Ramos (cell line): ENCODE measurements around the gene OTUB2.

ENCODE experiments used
- in situ Hi-C: fragments of 300-500 bp; cut with MboI; formaldehyde crosslinking; loops from one replicate; pipeline ENCODE4 v1.14.3; 2022; ENCODE audit warnings: low sequenced_read_pairs; ENCODE audit not compliant: unreplicated experiment

OTUB2 gene

DNA sequence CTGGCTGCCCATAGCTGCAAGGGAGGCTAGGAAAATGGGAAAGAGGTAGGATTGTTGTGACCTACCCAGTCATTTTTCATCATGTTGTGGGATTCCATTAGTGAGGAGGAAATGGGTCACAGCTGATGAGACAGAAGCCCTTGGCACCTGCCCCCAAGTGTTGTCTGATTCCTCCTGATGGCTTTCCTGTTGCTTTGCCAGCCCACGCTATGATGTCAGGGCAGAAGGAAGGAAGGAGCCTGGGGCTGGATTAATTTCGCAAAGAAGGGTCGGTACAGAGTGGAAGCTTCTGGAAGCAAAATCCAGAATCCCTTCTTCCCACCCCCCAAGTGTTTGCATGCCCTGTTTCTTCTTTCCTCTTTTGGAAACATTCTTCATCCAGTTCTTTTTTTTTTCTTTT, 8.7 kb downstream of the OTUB2 start:
- in situ Hi-C loops = loop anchor here (5.0 to 25.0 kb wide), 2 partner anchors 102 to 147 kb away; partner anchors contain the start of gene IFI27L2

DNA sequence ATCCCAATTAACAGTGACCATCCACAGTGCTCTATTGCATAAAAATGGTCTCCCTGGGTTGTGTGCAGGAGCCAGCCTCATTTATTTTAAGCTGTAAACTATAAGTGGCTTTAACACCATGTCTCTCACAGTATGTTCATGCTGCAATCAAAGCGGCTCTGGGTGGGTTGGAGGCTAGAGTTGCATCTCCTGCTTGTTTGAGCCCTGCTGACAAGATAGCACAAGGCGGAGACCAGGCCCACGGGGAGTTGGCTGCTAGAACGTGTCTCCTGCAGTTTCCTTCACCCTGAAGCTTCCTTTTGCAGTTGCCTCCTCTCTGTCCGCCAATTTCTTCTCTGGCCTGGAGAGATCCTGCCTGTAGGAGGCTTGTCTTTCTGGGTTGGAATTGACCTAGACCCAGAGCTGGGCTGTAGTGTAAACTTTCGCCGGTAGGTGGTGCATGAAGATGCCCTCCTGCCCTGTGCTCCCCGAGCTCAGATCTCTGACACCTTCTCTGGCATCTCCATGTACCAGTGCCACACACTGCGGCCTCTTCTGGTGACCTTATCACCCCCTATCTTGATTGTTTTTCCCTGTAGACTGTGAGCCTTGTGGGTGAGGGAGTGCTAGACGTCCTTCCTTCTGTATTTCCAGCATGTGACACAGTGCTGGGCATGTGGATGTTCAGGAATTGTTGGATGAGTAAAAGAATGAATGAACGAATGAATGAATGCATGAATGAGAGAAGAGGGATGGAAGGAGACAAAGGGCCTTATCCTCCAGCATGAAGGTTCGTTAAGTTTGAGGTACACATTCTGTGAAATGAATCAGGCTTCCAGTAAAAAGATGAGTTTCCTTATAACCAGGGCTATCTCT, 10.4 kb downstream of the OTUB2 start:
- in situ Hi-C loops = loop anchor here (5.0 to 25.0 kb wide), 2 partner anchors 101 to 146 kb away; partner anchors contain the start of gene IFI27L2

DNA sequence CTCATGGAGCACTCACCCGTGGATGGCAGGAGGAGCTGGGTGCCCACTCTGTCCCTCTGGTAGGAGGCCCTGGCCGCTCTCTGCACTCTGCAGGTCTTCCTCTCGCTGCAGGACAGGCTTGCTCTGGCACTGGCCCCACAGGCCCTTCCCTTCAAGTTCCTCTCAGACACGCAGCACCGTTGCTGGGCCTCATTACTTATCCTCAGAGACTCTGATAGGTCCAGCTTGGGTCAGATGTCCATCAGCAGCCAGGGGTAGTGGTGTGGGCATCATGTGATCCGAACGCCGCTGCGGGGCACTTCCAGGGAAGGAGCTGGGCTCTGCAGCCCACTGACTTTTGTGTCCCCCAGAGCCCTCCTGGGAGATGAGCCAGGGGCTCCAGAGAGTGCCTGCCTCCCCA, 11.8 kb downstream of the OTUB2 start:
- in situ Hi-C loops = loop anchor here (5.0 to 25.0 kb wide), 2 partner anchors 99 to 144 kb away; partner anchors contain the start of gene IFI27L2

DNA sequence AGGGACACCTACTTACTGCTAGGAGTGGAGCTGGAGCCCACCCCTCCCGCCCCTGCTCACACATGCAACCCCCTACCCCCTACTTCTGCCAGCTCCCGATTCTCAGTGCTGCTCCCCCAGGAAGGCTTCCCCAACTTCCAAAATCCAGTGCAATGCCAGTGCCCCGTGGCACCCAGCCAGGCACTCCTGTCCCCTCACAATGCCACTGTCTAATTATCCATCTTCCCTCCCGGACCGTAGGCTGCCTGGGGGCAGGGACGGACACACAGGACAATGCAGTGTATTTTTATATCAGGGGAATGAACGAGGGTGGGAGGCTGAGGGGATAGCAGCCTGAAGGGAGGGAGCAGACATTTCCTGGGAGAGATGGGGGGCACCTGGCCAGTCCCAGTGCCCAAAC, 12.4 kb downstream of the OTUB2 start:
- in situ Hi-C loops = loop anchor here (5.0 to 25.0 kb wide), 2 partner anchors 99 to 144 kb away; partner anchors contain the start of gene IFI27L2

DNA sequence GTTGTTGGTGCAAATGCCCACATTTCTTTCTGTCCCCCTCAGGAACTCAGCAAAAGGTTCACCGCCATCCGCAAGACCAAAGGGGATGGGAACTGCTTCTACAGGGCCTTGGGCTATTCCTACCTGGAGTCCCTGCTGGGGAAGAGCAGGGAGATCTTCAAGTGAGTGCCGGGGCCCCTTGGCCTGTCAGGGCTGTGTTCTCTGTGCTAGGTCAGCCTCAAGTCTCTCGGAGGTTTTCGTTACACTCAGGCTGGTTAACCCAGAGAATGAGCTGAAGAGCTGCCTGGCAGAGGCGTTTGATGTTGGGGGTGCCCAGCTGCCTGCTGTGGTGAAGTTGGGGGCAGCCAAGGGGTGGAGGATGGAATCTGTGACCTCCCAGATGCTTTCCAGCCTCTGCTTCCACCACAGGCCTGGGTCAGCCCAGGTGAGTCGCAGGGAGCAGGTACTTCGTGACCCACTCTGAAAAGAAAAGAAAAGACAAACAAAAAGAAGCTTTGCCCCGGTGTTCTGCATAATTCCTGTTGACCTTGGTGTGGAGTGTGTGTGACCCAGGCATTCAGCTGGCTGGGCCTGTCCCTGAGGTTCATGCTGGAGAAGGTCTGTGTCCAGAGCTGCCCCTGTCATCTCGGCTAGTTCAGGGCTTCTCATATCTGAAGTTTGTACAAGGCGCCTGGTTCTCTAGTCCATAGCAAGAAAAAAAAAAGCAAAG, 12.9 kb downstream of the OTUB2 start:
- in situ Hi-C loops = loop anchor here (5.0 to 25.0 kb wide), 2 partner anchors 98 to 143 kb away; partner anchors contain the start of gene IFI27L2

DNA sequence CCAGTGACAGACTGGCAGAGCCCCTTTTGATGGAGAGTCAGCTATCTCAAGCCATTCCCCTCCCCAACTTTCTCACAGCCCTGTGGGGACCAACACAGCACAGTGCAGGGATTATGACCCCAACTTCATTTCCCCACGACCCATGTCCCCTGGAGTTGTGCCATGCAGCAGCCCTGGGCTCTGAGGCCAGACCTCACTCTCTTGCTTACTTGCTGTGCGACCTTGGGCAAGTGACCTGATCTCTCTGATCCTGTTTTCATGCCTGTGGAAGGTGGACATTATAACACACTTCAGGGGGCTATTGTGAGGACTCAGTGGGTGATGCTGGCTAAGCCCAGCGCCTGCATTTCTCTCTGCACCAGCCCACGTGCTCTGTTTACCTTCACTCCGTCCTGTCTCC, 14.1 kb downstream of the OTUB2 start:
- in situ Hi-C loops = loop anchor here (25.0 kb wide), 1 partner anchor 97 kb away; the partner anchor contains the start of gene IFI27L2

DNA sequence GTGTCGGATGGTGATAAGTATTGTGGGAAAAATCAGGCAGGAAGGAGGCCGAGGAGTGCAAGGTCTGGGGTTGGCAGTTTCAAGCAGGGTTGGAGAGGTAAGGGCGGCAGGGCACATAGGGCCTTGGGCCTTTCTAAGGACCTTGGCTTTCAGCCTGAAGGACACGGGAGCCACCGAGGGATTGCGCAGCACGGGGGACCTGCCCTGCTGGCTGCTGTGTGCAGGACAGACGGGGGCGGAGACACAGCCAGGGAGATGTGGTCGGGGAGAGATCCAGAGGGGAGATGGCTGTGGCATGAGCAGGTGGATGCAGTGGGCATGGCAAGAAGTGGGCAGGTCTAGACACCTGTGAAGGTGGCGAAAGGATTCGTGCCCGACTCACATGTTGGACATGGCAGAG, 14.7 kb downstream of the OTUB2 start:
- in situ Hi-C loops = loop anchor here (25.0 kb wide), 1 partner anchor 97 kb away; the partner anchor contains the start of gene IFI27L2

DNA sequence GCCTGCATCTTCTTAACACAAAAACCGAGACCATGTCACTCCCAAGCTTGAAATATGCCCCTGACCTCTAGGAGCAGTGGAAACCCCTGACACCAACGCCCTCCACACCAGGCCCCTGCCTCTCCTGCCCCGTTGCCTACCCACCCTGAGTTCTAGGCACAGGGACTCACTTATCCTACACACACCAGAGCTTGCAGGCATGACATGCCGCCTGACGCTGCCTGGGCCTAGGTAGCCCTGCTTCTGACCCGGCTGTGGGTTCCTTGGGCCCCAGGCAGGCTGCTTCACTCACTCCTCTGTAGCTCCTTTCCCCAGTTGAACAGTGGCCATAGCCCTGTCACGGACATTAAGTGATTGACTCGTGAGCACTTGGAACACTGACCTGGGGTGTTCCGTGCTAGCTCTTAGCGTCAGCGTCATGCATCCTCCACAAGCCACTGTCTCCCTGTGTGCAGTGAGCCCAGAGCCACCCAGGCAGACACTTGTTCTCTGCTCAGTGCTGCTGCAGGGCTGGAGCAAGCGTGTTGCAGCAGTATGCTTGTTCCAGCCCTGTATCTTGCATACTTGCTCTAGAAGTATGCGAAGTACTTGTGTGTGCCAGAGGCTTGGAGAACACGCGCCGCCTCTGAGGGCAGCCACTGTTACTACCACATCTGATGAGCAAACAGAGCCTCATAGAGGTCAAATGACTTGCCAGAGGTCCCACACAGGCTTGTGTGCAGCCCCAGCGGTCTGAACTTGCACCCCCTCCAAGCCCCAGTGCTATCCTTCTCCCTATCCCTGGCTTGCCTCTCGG, 15.6 kb downstream of the OTUB2 start:
- in situ Hi-C loops = loop anchor here (25.0 kb wide), 1 partner anchor 96 kb away; the partner anchor contains the start of gene IFI27L2

DNA sequence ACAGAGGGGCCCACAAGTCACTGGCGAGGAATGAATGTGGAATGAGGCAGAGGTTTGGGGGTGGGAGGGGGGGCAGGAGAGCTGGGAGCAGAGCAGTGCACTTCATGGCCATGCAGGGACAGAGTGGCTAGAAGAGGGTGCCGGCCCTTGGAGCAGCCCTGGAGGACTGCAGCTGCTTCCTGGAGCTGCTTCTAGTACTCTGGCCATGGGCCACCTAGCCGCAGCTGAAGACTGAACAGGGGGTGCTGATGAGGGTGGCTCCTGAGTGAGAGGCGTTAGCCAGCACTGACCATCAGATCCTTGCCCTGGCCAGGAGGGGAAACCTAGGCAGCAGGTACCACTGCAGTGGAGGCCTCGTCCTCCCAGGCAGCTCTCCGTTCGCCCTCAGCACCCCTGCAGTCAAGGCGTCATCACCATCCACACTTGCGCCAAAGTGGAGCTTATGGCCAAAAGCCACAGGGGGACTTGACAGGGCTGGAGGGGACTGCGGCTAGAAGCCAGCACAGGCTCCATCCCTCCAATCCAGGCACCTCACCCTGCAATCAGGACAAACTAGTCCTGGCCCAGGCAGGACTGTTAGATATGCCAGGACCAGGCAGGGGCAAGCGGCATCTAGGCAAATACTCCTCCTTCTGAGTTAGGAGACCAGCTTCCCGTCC, 16.4 kb downstream of the OTUB2 start:
- in situ Hi-C loops = loop anchor here (25.0 kb wide), 1 partner anchor 95 kb away; the partner anchor contains the start of gene IFI27L2

DNA sequence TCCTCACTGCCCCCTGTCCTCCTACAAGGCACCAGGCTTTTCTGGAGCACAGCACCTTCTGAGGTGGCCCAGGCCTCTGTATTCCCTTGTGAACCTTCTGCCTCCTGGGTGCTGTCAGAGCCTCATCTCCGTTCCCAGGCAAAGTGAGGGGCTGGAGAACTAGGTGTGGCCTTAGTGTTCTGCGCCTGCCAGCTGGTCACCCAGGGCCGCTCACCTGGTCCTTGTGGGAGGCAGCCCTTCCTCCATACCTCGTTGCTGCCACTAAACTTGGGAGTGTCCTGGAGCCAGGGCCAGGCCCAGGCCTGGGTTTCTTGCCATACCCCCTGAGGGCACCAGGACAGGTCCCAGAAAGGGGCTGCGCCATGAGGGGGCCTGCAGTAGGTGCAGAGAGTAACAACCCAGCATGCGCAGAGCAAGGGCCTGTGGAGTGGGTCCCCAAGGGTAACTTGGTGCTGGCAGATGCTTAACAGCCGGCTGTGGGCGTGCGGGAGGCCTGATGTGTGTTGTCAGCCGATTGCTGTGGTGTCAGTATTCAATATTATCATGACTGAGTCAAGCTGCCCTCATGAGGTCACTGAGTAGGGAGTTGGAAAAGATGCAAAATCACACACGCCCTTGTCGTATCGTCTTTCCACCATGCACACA, 17.1 kb downstream of the OTUB2 start:
- in situ Hi-C loops = loop anchor here (25.0 kb wide), 1 partner anchor 94 kb away; the partner anchor contains the start of gene IFI27L2

DNA sequence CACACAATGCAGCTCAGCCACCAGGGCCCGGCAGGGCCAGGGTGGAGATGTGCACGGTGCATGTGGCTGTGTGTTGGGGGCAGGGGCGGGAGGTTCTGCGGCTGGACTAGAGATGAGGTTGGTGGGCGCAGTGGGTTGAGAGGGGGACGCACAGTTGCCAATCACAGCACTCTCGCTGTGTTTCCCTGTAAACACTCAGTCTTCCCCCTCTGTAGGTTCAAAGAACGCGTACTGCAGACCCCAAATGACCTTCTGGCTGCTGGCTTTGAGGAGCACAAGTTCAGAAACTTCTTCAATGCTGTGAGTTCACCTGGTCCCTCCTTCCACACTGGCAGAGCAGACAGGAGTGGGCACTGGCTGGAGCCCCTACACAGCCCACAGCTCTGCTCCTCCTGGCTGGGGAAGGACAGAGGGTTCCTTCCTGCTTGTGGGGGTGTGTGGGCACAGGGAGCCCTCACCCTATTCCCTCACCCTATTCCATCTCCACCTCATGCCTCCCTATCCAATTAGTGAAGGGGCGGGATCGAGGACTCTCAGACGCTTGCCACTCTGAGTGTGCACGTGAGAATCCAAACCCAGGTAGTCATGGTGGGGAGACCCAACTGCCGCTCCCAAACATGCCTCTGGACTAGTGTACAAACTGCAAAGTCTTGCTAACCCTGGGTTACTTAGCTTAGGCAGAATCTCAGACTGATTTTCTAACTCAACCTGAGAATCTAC, 17.8 kb downstream of the OTUB2 start:
- in situ Hi-C loops = loop anchor here (25.0 kb wide), 1 partner anchor 93 kb away; the partner anchor contains the start of gene IFI27L2

DNA sequence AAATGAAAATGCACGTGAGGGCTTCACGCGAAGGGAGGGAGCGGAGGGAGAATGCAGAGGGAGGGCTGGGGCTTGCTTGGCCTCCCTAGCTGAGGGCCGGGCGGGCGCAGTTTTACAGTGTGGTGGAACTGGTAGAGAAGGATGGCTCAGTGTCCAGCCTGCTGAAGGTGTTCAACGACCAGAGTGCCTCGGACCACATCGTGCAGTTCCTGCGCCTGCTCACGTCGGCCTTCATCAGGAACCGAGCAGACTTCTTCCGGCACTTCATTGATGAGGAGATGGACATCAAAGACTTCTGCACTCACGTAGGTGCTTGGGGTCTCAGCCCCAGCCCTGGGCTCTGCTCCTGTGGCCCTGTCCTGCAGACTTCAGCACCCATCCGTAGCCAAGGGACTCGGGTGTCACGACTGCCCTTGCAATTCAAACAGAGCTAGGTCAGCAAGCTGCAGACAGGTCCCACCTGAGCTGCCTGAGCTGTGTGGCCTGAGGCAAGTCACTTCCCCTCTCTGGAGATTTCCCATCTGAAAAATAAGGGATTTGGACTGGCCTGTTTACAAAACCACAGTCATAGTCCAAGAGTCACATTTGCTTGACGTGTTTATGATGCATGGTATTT, 18.4 kb downstream of the OTUB2 start:
- in situ Hi-C loops = loop anchor here (25.0 kb wide), 1 partner anchor 93 kb away; the partner anchor contains the start of gene IFI27L2

DNA sequence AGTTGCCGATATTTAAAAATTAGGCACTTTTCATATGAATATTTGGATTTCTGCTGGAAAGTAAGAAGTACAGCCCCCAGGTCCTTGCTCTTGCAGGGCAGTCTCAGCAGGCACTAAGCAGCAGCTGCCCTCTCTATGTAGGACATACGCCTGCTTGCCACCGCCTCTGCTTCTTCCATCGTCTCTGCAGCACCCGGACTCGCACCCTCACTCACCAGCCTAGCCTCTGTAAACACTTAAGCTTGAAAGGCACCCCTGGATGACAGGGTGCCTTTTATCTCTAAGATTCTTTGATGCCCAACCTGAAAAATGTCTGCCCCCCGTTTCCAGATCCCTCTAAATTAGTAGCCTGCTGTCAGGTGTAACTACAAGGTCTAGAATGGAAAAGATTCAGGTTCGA, 19.0 kb downstream of the OTUB2 start:
- in situ Hi-C loops = loop anchor here (25.0 kb wide), 1 partner anchor 92 kb away; the partner anchor contains the start of gene IFI27L2

DNA sequence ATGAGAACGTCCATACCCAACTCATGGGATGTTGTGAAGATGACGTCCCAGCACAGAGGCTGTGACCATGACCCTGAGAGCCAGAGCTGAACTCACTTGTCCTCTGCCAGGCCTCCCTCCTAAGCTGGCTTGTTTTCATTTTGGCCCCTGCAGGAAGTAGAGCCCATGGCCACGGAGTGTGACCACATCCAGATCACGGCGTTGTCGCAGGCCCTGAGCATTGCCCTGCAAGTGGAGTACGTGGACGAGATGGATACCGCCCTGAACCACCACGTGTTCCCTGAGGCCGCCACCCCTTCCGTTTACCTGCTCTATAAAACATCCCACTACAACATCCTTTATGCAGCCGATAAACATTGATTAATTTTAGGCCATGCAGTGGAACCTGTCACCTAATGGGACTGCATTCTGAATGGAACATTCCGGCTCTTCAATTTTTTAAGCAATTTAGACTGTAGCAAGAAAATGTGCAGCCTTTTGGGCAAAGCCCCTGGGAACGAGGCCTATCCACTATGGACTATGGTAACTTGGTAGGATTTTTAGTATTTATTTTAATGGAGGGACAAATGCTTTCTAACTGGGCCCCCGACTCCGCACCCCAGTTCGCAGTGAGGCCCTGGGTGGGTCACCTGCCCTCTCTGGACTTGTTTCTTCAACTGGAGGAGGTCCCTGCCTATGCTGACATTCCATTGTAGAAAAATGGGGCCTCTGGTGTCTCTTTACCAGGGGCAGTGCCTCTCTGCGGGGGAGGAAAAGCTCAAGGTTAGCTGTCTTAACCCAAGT, 19.6 kb downstream of the OTUB2 start:
- in situ Hi-C loops = loop anchor here (25.0 kb wide), 1 partner anchor 92 kb away; the partner anchor contains the start of gene IFI27L2

DNA sequence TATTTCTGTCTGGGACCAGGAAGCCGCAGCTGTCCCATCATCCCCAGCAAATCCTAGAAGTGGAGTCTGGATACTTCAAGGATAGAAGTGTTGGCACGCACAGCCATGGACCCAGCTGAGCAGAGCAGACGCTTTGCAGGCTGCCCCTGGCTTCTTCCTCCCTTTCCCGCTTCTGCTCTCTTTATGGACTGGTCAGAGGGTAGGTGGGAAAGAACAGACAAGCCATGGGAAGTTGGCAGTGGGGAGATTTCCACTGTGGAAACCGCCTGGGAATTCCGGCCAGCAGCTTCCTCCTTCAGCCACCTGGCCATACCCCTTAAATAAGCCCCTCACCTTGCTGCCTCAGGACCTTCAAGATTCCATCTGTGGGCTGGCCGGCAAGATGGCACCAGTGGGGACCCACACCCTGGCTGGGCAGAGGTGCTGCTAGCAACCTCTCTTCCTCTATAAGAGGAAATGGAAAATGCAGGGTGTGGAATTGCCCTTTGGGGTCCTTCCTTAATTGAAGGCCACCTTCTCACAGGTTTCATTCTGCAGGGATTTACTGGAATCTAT, 20.6 kb downstream of the OTUB2 start:
- in situ Hi-C loops = loop anchor here (25.0 kb wide), 1 partner anchor 91 kb away; the partner anchor contains the start of gene IFI27L2

DNA sequence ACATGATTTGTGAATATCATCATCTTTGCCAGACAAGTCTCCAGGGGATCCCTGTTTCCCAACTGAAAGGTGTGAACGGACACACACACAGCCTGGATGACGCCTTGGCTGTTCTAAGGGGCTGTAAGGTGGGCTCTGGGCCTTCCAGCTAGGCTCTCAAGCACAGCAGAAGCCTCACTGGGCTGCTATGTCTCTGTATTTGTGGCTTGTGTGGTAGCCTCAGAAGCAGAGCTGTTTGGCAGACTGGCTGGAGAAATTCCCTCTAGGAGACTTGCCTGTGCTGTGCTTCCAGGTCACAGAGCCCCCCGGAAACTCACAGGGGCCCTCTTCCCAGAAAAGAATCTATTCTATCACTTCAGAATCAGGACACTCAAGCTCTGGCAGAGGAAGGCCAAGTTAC, 21.4 kb downstream of the OTUB2 start:
- in situ Hi-C loops = loop anchor here (25.0 kb wide), 1 partner anchor 90 kb away; the partner anchor contains the start of gene IFI27L2
